H1 (cell line): ENCODE measurements around the gene STXBP5L. TPM values are rescaled to one million over a fixed set of nuclear protein-coding genes. Genes with fewer than 3 reads are reported as not detected.

Experiments
- CTCF ChIA-PET: fragments of 300-600 bp; sonication (Branson Sonifier 250); formaldehyde crosslinking; loops from one replicate; lab custom pipeline; 2021; ENCODE audit not compliant: partially characterized antibody; lab: Charles Lee
- POLR2A ChIA-PET: fragments of 300-600 bp; sonication (Branson Sonifier 250); formaldehyde crosslinking; loops from one replicate; lab custom pipeline; 2021; ENCODE audit warnings: inconsistent platforms; ENCODE audit not compliant: partially characterized antibody; lab: Charles Lee
- DNase-seq, 2 experiments: peaks; one replicate each; pipeline versions ENCODE4 v3.0.0 to v3.0.0-alpha.2; 2010 to 2022; ENCODE audit warnings: low spot score in 2 of 2, low read depth in 1 of 2, mixed read lengths in 1 of 2
- FAIRE-seq: peaks from 2 replicates; lab custom pipeline; 2011; peaks lifted over from hg19 to GRCh38; lab: Jason Lieb, UNC
- H2AFZ ChIP-seq: 2 replicates; pipeline ENCODE4 v1.8.1; 2012; ENCODE audit warnings: low read length, inconsistent platforms
- H2AK5ac ChIP-seq: 2 replicates; pipeline ENCODE4 v1.6.1; 2013; ENCODE audit warnings: low read depth, low read length
- H2BK120ac ChIP-seq: replicated peaks from 2 replicates; pipeline ENCODE3; 2013; ENCODE audit warnings: low read depth, low read length, inconsistent platforms
- H2BK12ac ChIP-seq: 2 replicates; pipeline ENCODE4 v1.6.1; 2013; ENCODE audit warnings: low read depth, low read length
- H2BK15ac ChIP-seq: 2 replicates; pipeline ENCODE4 v1.6.1; 2013; ENCODE audit warnings: low read length
- H2BK20ac ChIP-seq: 2 replicates; pipeline ENCODE4 v1.6.1; 2013; ENCODE audit warnings: low read length
- H2BK5ac ChIP-seq: 2 replicates; pipeline ENCODE4 v1.6.1; 2013; ENCODE audit warnings: low read depth, low read length
- H3K14ac ChIP-seq: 2 replicates; pipeline ENCODE4 v1.6.1; 2013; ENCODE audit warnings: inconsistent platforms; ENCODE audit not compliant: insufficient read length
- H3K18ac ChIP-seq: 2 replicates; pipeline ENCODE4 v1.6.1; 2013; ENCODE audit warnings: low read length; ENCODE audit errors: extremely low read depth
- H3K23ac ChIP-seq: 2 replicates; pipeline ENCODE4 v1.6.1; 2013; ENCODE audit warnings: inconsistent platforms; ENCODE audit not compliant: insufficient read length
- H3K23me2 ChIP-seq: 2 replicates; pipeline ENCODE4 v1.6.1; 2013; ENCODE audit warnings: low read depth, low read length
- H3K27ac ChIP-seq: 2 replicates; pipeline ENCODE4 v1.6.1; 2011; ENCODE audit warnings: low read depth, low read length, inconsistent platforms
- H3K27me3 ChIP-seq, 4 experiments: replicated peaks in 1 of 4; 1 replicate in 1 of 4; 2 replicates in 3 of 4; pipeline versions ENCODE4 v1.6.1 to v1.8.1; 2011 to 2013; ENCODE audit warnings: low read length in 3 of 4, mild to moderate bottlenecking in 3 of 4, inconsistent platforms in 2 of 4, mixed read lengths in 2 of 4, moderate library complexity in 1 of 4; ENCODE audit not compliant: control insufficient read depth in 3 of 4, insufficient read depth in 3 of 4; ENCODE audit errors: extremely low read depth in 1 of 4
- H3K36me3 ChIP-seq, 4 experiments: 2 replicates each; pipeline versions ENCODE4 v1.6.1 to v1.8.1; 2011 to 2013; ENCODE audit warnings: mild to moderate bottlenecking in 4 of 4, low read length in 3 of 4, moderate library complexity in 2 of 4, control low read depth in 1 of 4, inconsistent platforms in 1 of 4; ENCODE audit not compliant: insufficient read depth in 4 of 4, control insufficient read depth in 2 of 4
- H3K4ac ChIP-seq: replicated peaks from 2 replicates; pipeline ENCODE3; 2013; ENCODE audit warnings: low read length, low read depth, mixed read lengths, inconsistent platforms; ENCODE audit not compliant: insufficient read length
- H3K4me1 ChIP-seq, 4 experiments: replicated peaks in 1 of 4; 1 replicate in 1 of 4; 2 replicates in 3 of 4; pipeline versions ENCODE4 v1.6.1 to v1.8.1; 2011 to 2013; ENCODE audit warnings: low read length in 3 of 4, inconsistent platforms in 2 of 4, mixed read lengths in 1 of 4; ENCODE audit not compliant: insufficient read depth in 4 of 4, control insufficient read depth in 3 of 4
- H3K4me2 ChIP-seq, 2 experiments: 2 replicates each; pipeline versions ENCODE4 v1.6.1 to v1.8.1; 2011 to 2013; ENCODE audit warnings: low read depth in 2 of 2, low read length in 2 of 2, control low read depth in 1 of 2, inconsistent platforms in 1 of 2, mild to moderate bottlenecking in 1 of 2; ENCODE audit not compliant: insufficient read depth in 1 of 2
- H3K4me3 ChIP-seq, 4 experiments: fragments of 200-600, 300-600 bp in 1 of 4; sonication (generic), shearing (Covaris generic), sonication (Bioruptor Twin) in 1 of 4; 2 replicates each; pipeline versions ENCODE4 v1.5.1 to v1.8.1; 2011 to 2016; ENCODE audit warnings: low read length in 4 of 4, low read depth in 3 of 4, control low read depth in 2 of 4, inconsistent platforms in 2 of 4, mild to moderate bottlenecking in 2 of 4, mixed read lengths in 1 of 4, moderate library complexity in 1 of 4; ENCODE audit not compliant: insufficient read depth in 2 of 4; ENCODE audit errors: extremely low read depth in 1 of 4
- H3K56ac ChIP-seq: replicated peaks from 2 replicates; pipeline ENCODE3; 2013; ENCODE audit warnings: low read depth, mild to moderate bottlenecking, mixed read lengths, low read length, inconsistent platforms; ENCODE audit not compliant: insufficient read length
- H3K79me1 ChIP-seq: 2 replicates; pipeline ENCODE4 v1.6.1; 2013; ENCODE audit warnings: low read depth, low read length, control low read depth
- H3K79me2 ChIP-seq, 2 experiments: 2 replicates each; pipeline versions ENCODE4 v1.6.1 to v1.8.1; 2012 to 2013; ENCODE audit warnings: low read length in 2 of 2, mild to moderate bottlenecking in 2 of 2, inconsistent platforms in 1 of 2; ENCODE audit not compliant: insufficient read depth in 2 of 2, control insufficient read depth in 1 of 2
- H3K9ac ChIP-seq, 4 experiments: replicated peaks in 1 of 4; 1 replicate in 1 of 4; 2 replicates in 3 of 4; pipeline versions ENCODE4 v1.6.1 to v1.8.1; 2011 to 2013; ENCODE audit warnings: low read depth in 3 of 4, low read length in 3 of 4, control low read depth in 2 of 4, mild to moderate bottlenecking in 2 of 4, moderate library complexity in 2 of 4, inconsistent platforms in 1 of 4; ENCODE audit errors: extremely low read depth in 1 of 4
- H3K9me3 ChIP-seq, 2 experiments: 2 replicates each; pipeline versions ENCODE4 v1.6.1 to v1.8.1; 2012 to 2013; ENCODE audit warnings: mild to moderate bottlenecking in 2 of 2, moderate library complexity in 2 of 2, control low read depth in 1 of 2, inconsistent platforms in 1 of 2, low read depth in 1 of 2, low read length in 1 of 2, mixed read lengths in 1 of 2; ENCODE audit not compliant: insufficient read depth in 2 of 2
- H4K20me1 ChIP-seq, 2 experiments: replicated peaks in 1 of 2; 2 replicates each; pipeline versions ENCODE3 to v1.8.1; 2011 to 2013; ENCODE audit warnings: inconsistent platforms in 2 of 2, low read length in 2 of 2, mild to moderate bottlenecking in 1 of 2; ENCODE audit not compliant: insufficient read depth in 2 of 2, control insufficient read depth in 1 of 2
- H4K5ac ChIP-seq: 2 replicates; pipeline ENCODE4 v1.6.1; 2013; ENCODE audit warnings: low read length, low read depth, mixed read lengths, inconsistent platforms; ENCODE audit not compliant: insufficient read length
- H4K8ac ChIP-seq: 2 replicates; pipeline ENCODE4 v1.8.0; 2013; ENCODE audit warnings: mild to moderate bottlenecking, moderate library complexity, low read length, inconsistent platforms; ENCODE audit not compliant: insufficient read depth; ENCODE audit errors: extremely low read depth
- H4K91ac ChIP-seq: replicated peaks from 2 replicates; pipeline ENCODE3; 2013; ENCODE audit warnings: low read length, mixed read lengths, inconsistent platforms; ENCODE audit not compliant: insufficient read length
- SP2 ChIP-seq: IDR thresholded peaks from 2 replicates; pipeline ENCODE4 v1.6.1; 2012; ENCODE audit warnings: mild to moderate bottlenecking, low read length, inconsistent platforms
- WGBS, 2 experiments: shearing (Covaris generic) in 1 of 2; methylation state at CpG; one replicate each; pipeline versions ENCODE4 v1.1.6 to v1.1.7; 2013 to 2015; ENCODE audit warnings: low lambda C conversion rate in 2 of 2, mixed read lengths in 2 of 2, inconsistent platforms in 1 of 2, low coverage in 1 of 2, missing lambda C conversion rate in 1 of 2; ENCODE audit not compliant: insufficient replicate concordance in 2 of 2, insufficient coverage in 1 of 2, insufficient read length in 1 of 2; ENCODE audit errors: extremely low coverage in 1 of 2, missing lambda C conversion rate in 1 of 2; 5-methylcytosine and 5-hydroxymethylcytosine counted together
- polyA plus RNA-seq, 7 experiments: library from polyadenylated mRNA; depleted of rRNA in 3 of 7; stranded (reverse) in 5 of 7; unstranded in 2 of 7; fragments of >200 nt in 5 of 7; fragments of 200-250 nt in 2 of 7; gene quantifications; 1 replicate in 5 of 7; 2 replicates in 1 of 7; 4 replicates in 1 of 7; pipeline versions ENCODE4 v1.2.1 to v1.2.3, GENCODE V29; 2011 to 2013; ENCODE audit warnings: missing spikeins in 2 of 7, mixed read lengths in 2 of 7
- total RNA-seq: library from RNA; stranded (reverse); fragmentation: NEBNext Ultra II Directional; extraction: Animal tissue kit (Norgen Biotek cat#: 25700); gene quantifications from 2 replicates; pipeline ENCODE4 v1.2.1, GENCODE V29; 2021

STXBP5L gene
- total and polyA plus RNA-seq, 2 of the 8 experiments (the other 6 are each of a cell fraction or from before 2014, with no cell fraction given), result 2.0 to 6.0 TPM

GRCh38 chr3:121362035-121362734, 454.2 kb downstream of the STXBP5L start:
- Histone ChIP-seq H2BK12ac (no peak overlapping the region), H2AK5ac (no peak overlapping the region), H3K4me1 (no peaks in the 10 kb centered on the region), H3K9ac (no peak overlapping the region), H2BK15ac (no peak overlapping the region), H3K27me3 (no peaks in the 10 kb centered on the region), H3K18ac (no peak overlapping the region), H4K20me1 (no peaks in the 10 kb centered on the region), H3K4me2 (no peak overlapping the region), H3K4ac (no peak overlapping the region), H2BK20ac (no peak overlapping the region), H3K23ac (no peak overlapping the region), H4K5ac (no peak overlapping the region), H3K9me3 (no peaks in the 10 kb centered on the region), H3K56ac (no peak overlapping the region), H4K91ac (no peak overlapping the region)
- WGBS, 2 experiments, result 97% methylated on average over 2 of the region's 2 CpGs; no CpG with 5 or more reads in 1 of the 2 experiments
- TF ChIP-seq SP2, result no peak
- TF ChIP-seq, all 59 proteins: peak for 0
- Histone ChIP-seq H3K36me3 (no peaks in the 10 kb centered on the region), H2AFZ (no peak overlapping the region), H3K14ac (no peak overlapping the region), H3K4me3 (no peak overlapping the region), H3K79me1 (no peaks in the 10 kb centered on the region), H2BK5ac (no peak overlapping the region), H2BK120ac (no peak overlapping the region), H4K8ac (no peak overlapping the region), H3K79me2 (no peaks in the 10 kb centered on the region), H3K23me2 (no peaks in the 10 kb centered on the region), H3K27ac (no peak overlapping the region)
- POLR2A ChIA-PET, result no interaction called here
- CTCF ChIA-PET, result interaction anchor here (1.3 kb wide), 1 partner anchor 365 kb away, joined by 3 read pairs; no protein-coding TSS in a partner anchor
- DNase-seq (no peak), FAIRE-seq (no peak)
